Skeletal muscle tissue (tissue), 4 donors: Measurements from ENCODE around the gene ART5. TPM values are rescaled to one million over a fixed set of nuclear protein-coding genes. Genes with fewer than 3 reads are reported as not detected.
A peak's percentile ranks its signal among the peaks of the same experiment; 100 is the strongest.
"Not testable (repeated sequence)": the region's sequence is repeated elsewhere in the genome, so short reads cannot be mapped to it uniquely, and the experiment has no call there.

Source experiments
- H3K27ac ChIP-seq: one replicate; pipeline ENCODE4 v1.7.0; 2013; ENCODE audit warnings: mild to moderate bottlenecking, low read depth, low read length, inconsistent platforms
- H3K27me3 ChIP-seq, 3 donors: one replicate each; pipeline ENCODE4 v1.7.0; 2013; ENCODE audit warnings: low read length in 3 of 3; ENCODE audit not compliant: control insufficient read depth in 3 of 3, insufficient read depth in 3 of 3
- H3K36me3 ChIP-seq, 3 donors: one replicate each; pipeline ENCODE4 v1.7.0; 2013; ENCODE audit warnings: low read length in 3 of 3; ENCODE audit not compliant: control insufficient read depth in 3 of 3, insufficient read depth in 3 of 3
- H3K4me1 ChIP-seq, 3 donors: one replicate each; pipeline ENCODE4 v1.7.0; 2013; ENCODE audit warnings: low read length in 3 of 3, mild to moderate bottlenecking in 3 of 3; ENCODE audit not compliant: control insufficient read depth in 3 of 3, insufficient read depth in 3 of 3
- H3K4me3 ChIP-seq, 3 donors: one replicate each; pipeline ENCODE4 v1.7.0; 2013; ENCODE audit warnings: low read length in 3 of 3
- H3K9ac ChIP-seq, 3 donors: one replicate each; pipeline ENCODE4 v1.7.0; 2013; ENCODE audit warnings: low read length in 3 of 3, mild to moderate bottlenecking in 3 of 3, moderate library complexity in 2 of 3, low read depth in 1 of 3
- H3K9me3 ChIP-seq, 3 donors: one replicate each; pipeline ENCODE4 v1.7.0; 2013; ENCODE audit warnings: low read length in 3 of 3; ENCODE audit not compliant: control insufficient read depth in 3 of 3
- total RNA-seq: library from RNA; depleted of rRNA; stranded (reverse); fragments of >200 nt; gene quantifications from one replicate; pipeline ENCODE4 v1.2.3, GENCODE V29; 2014
- donor health status: Osteomylitis.

Gene ART5
- total RNA-seq, 1 donor from 2014 or later, result 0.52 TPM

DNA sequence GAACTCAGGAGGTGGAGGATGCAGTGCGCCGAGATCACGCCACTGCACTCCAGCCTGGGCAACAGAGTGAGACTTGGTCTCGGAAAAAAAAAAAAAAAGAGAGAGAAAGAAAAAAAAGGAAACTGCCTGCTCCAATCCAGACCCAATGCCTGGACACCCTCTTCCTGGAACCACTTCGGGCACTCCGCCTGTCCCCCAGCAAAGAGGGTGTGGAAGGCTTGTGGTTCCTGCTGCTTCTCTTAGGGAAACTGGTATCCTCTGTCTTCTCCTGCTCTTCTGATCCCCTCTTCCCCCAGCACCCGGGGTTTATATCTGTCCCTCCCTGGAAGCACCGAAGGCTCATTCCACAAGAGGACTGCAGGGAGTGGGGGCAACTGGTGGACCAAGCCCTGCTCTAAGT, 16.5 kb upstream of the ART5 start:
- Histone ChIP-seq H3K4me3 (no peak overlapping the region), H3K4me1 (no peaks in the 10 kb centered on the region), H3K9me3 (no peaks in the 10 kb centered on the region), H3K9ac (no peak overlapping the region), H3K36me3 (peaks cover 9 to 16% (median 10%) of the 10 kb centered on the region in 3 donors), H3K27ac (no peak overlapping the region), H3K27me3 (no peaks in the 10 kb centered on the region)

DNA sequence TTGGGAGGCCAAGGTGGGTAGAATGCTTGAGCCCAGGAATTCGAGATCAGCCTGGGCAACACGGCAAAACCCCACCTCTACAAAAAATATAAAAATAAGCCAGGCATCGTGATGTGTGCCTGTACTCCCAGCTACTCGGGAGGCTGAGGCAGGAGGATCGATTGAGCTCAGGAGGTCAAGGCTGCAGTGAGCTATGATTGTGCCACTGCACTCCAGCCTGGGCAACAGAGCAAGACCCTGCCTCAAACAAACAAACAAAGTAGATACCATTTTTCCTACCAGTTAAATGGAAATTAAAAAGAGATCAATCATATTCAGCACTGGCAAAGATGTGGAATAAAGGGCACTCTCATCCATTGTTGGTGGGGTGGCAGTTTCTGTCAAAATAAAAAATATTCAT, 15.5 kb upstream of the ART5 start:
- not testable (repeated sequence) for H3K4me3 ChIP-seq, H3K4me1 ChIP-seq, H3K9me3 ChIP-seq, H3K9ac ChIP-seq, H3K27me3 ChIP-seq, H3K27ac ChIP-seq
- peaks cover 8 to 12% (median 10%) of the 10 kb centered on the region in 3 donors for H3K36me3 ChIP-seq

DNA sequence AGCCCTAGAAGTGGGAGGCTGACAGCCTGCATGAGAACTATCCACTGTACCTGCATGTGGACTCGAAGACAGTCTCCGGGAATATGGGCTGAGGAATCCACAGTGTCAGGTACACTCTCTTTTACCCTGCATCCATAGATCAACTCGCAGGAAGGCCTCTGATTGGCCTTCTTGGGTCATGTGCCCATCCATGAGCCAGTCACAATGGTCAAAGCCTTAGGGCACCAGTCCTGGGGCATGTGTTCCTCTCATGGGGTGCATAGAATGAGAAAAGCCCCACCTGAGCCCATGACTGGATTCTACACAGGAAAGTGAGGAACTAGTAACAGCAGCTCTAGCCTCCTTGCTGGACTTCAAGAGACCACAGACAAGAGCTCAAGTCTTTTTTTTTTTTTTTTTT, 13.8 kb upstream of the ART5 start:
- Histone ChIP-seq H3K27ac (no peak overlapping the region), H3K36me3 (peaks cover 3 to 9% (median 5%) of the 10 kb centered on the region in 3 donors)

DNA sequence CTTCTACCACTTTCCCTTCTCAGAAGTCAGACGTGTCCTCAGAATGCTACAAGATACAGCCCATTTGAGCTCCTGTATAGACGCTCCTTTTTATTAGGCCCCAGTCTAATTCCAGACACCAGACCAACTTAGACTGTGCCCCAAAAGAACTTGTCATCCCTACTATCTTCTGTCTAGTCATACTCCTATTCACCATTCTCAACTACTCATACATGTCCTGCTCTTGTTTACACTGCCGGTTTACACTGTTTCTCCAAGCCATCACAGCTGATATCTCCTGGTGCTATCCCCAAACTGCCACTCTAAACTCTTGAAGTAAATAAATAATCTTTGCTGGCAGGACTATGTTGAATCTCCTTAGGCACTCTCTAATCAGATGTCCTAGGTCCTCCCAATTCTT, 10.7 kb upstream of the ART5 start:
- not testable (repeated sequence) for H3K27me3 ChIP-seq

More for the DNA sequence above, 13.8 kb upstream of the ART5 start:
- H3K27me3 ChIP-seq, result no peaks in the 10 kb centered on the region
- no peaks in the 10 kb centered on the region for H3K9me3 ChIP-seq
- H3K4me3 ChIP-seq, result no peak overlapping the region
- no peaks in the 10 kb centered on the region for H3K4me1 ChIP-seq
- H3K9ac ChIP-seq, result no peak overlapping the region

DNA sequence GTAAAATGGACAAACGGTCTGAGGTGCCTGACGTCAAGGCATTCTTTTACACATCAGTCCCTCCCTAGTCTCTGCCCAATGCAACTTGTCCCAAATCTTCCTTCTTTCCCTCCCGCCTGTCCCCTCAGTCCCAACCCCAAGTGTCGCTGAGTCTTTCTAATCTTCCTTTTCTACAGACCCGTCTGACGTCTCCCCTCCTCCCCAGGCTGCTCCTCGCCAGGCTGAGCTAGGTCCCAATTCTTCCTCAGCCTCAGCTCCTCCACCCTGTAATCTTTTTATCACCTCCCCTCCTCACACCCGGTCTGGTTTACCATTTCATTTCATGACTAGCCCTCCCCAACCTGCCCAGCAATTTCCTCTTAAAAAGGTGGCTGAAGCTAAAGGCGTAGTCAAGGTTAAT, 7.6 kb upstream of the ART5 start:
- H3K36me3 ChIP-seq, H3K4me3 ChIP-seq, H3K9ac ChIP-seq, H3K27ac ChIP-seq, H3K27me3 ChIP-seq, H3K9me3 ChIP-seq: not testable (repeated sequence)
- H3K4me1 ChIP-seq, result peaks cover 10 to 17% (median 17%) of the 10 kb centered on the region in 3 donors

More for the DNA sequence above, 10.7 kb upstream of the ART5 start:
- not testable (repeated sequence) for H3K27ac ChIP-seq, H3K9me3 ChIP-seq, H3K4me3 ChIP-seq, H3K4me1 ChIP-seq, H3K9ac ChIP-seq, H3K36me3 ChIP-seq

DNA sequence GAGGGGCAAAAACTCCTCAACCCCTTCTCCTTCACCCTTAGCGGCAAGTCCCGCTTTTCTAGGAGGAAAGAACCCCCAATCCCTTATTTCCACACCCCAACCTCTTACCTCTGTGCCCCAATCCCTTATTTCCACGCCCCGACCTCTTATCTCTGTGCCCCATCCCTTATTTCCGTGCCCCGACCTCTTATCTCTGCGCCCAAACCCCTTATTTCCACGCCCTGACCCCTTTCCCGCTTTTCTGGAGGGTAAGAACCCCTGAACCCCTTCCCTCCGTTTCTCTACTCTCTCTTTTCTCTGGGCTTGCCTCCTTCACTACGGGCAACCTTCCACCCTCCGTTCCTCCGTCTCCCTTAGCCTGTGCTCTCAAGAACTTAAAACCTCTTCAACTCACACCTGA, 7.1 kb upstream of the ART5 start:
- not testable (repeated sequence) for H3K4me3 ChIP-seq, H3K9me3 ChIP-seq, H3K27ac ChIP-seq, H3K36me3 ChIP-seq, H3K9ac ChIP-seq, H3K27me3 ChIP-seq
- peaks cover 13 to 22% (median 21%) of the 10 kb centered on the region in 3 donors for H3K4me1 ChIP-seq

DNA sequence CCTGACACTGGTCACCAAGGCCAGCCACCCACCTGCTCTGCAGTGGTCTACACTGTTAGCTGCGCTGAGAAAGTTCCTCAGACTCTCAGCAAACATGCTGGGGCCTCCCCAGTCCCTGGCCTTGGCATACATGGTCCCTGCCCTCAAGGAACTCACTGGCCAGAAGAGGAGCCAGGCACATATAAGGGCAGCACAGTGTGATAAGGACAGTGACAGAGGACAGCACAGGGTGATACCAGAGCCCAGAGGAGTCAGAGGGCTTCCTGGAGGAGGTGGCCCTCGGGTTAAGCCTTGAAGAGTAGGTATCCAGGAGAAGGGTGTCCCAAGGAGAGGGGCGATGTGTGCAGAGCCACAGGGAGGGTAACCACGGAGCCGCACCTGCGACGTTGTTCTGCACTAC, 3.8 kb upstream of the ART5 start:
- peaks cover 26 to 34% (median 27%) of the 10 kb centered on the region in 3 donors for H3K4me1 ChIP-seq
- H3K9me3 ChIP-seq, result no peaks in the 10 kb centered on the region
- peak overlapping the region; percentile 87 to 90 (median 88) for H3K9ac ChIP-seq
- no peaks in the 10 kb centered on the region for H3K27me3 ChIP-seq
- H3K4me3 ChIP-seq, result peak overlapping the region; percentile 80 to 91 (median 83)
- no peaks in the 10 kb centered on the region for H3K36me3 ChIP-seq
- H3K27ac ChIP-seq, result peak overlapping the region; percentile 99

DNA sequence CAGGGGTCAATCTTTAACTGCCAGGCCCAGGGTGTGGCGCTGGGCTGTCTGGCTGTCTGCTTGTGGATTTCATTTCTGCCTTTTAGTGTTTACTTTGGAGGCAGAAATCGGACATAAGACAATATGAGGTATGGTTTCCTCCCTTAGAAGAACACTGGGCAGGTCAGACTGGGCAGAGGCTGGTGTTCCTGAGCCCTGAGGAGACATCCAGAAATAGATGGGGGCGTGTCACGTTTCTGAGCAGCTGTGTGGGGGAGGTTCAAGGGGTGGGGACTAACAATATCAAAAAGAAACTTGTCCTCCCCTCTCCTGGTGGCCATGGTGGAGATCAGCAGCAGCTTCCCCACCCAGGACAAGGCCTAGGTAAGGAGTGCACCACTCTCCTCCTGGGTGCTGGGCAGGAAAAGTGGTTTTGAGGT, 3.0 kb upstream of the ART5 start, which contains the start of gene ART1:
Gene ART1 (plus strand): TSS at position 312 of the 419 bp plus-strand sequence. CDS start 14,086 bp downstream, outside the sequence.
- H3K36me3 ChIP-seq, result no peaks in the 10 kb centered on the region
- H3K4me3 ChIP-seq, result peak within 1 kb of the TSS; percentile 80 to 91 (median 83)
- H3K4me1 ChIP-seq, result peaks cover 26 to 34% (median 27%) of the 10 kb centered on the region in 3 donors
- no peaks in the 10 kb centered on the region for H3K27me3 ChIP-seq
- H3K9me3 ChIP-seq, result no peaks in the 10 kb centered on the region
- H3K9ac ChIP-seq, result peak within 1 kb of the TSS; percentile 87 to 90 (median 88)
- H3K27ac ChIP-seq, result peak within 1 kb of the TSS; percentile 99

DNA sequence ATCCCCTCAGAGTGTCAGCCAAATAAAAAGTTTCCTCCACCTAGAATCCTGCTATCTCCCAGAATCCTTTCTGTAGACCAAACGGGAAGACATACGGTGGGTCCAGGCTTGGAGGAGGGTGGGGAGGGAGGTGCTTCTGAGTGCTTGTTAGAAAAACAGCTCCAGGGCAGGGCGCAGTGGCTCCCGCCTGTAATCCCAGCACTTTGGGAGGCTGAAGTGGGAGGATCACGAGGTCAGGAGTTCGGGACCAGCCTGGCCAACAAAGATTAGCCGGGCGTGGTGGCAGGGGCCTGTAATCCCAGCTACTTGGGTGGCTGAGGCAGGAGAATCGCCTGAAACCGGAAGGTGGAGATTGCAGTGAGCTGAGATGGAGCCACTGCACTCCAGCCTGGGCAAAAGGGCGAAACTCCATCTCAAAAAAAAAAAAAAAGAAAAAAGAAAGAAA, 1.3 kb upstream of the ART5 start:
- not testable (repeated sequence) for H3K9me3 ChIP-seq, H3K27me3 ChIP-seq, H3K36me3 ChIP-seq
- Histone ChIP-seq H3K27ac (peak overlapping the region; percentile 99), H3K4me1 (peaks cover 26 to 34% (median 27%) of the 10 kb centered on the region in 3 donors), H3K9ac (peak overlapping the region; percentile 92 to 97 (median 97)), H3K4me3 (peak overlapping the region; percentile 74 to 83 (median 80))

DNA sequence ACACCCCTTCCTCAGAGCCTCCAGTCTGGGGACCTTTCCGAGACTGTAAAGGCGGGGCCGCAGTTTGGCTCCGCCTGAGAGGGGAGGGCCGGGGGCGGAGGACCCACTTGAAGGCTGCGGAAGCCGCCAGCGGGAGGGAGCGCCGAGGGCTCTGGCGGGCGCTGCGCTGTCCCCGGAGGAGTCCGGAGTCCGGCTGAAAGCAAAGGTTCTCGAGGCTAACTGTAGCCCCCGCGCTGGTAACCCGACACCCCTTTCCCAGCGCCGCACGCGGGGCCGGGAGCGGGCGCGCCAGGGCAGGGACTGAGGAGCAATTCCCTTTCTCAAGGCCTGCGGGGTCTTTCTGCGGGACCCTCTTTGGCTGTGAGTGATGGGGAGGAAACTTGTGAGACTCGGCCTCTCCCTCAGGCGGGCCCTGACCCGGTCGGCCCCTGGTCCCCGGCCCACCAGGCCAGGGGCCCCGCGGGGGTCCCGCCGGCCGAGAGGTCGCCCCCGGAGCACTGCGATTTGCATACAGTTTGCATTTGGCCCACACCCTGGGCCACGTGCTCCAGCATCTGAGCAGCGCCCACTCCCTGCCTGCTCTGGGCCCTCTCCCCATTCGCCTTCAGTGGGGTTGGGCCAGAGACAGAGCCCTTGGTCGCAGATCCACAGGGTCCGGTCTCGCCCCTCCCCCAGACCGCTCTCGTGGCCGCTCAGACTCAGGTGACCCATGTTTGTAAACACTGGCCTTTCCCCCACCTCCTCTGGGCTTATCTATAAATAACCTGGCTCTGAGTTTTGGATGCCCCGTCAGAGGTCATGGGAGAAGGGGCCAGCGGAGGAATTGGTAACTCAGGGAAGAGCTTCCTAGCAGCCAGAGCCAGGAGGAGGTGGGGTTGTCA, 519 bp upstream of the ART5 start:
- Histone ChIP-seq H3K36me3 (no peaks in the 10 kb centered on the region), H3K27me3 (no peaks in the 10 kb centered on the region), H3K9ac (peak overlapping the region; percentile 92 to 97 (median 97)), H3K4me3 (peak overlapping the region; percentile 74 to 83 (median 80)), H3K27ac (peak overlapping the region; percentile 99), H3K9me3 (no peaks in the 10 kb centered on the region), H3K4me1 (peaks cover 26 to 34% (median 27%) of the 10 kb centered on the region in 3 donors)
